Panc1 (cell line): Measurements from ENCODE around the gene SSH2.

Source experiments
- CTCF ChIP-seq: fragments of 450-650 bp; IDR thresholded peaks from 2 replicates; pipeline ENCODE4 v1.5.1; 2017; ENCODE audit warnings: mild to moderate bottlenecking
- POLR2AphosphoS5 ChIP-seq: IDR thresholded peaks from 2 replicates; pipeline ENCODE4 v1.6.1; 2012; ENCODE audit warnings: mild to moderate bottlenecking, low read depth, low read length, moderate library complexity
- REST ChIP-seq, 2 experiments: IDR thresholded peaks; 2 replicates each; pipeline ENCODE4 v1.6.1; 2011 to 2012; ENCODE audit warnings: low read depth in 2 of 2, control low read depth in 1 of 2, low read length in 1 of 2, mild to moderate bottlenecking in 1 of 2, moderate library complexity in 1 of 2; ENCODE audit not compliant: insufficient read depth in 1 of 2
- SIN3A ChIP-seq: IDR thresholded peaks from 2 replicates; pipeline ENCODE4 v1.6.1; 2012; ENCODE audit warnings: low read depth, mild to moderate bottlenecking, low read length, moderate library complexity, borderline replicate concordance; ENCODE audit not compliant: insufficient read depth
- TCF7L2 ChIP-seq: IDR thresholded peaks from 2 replicates; pipeline ENCODE4 v1.6.1; 2011; ENCODE audit warnings: mild to moderate bottlenecking, low read depth, low read length, inconsistent platforms

- TF ChIP-seq CTCF: no peak
- TF ChIP-seq REST (IDR thresholded peaks at IDR 0.05; ENCODE audit: insufficient read depth in 1 of 2, low read depth in 2 of 2, low read length in 1 of 2): no peak
- no peak for TF ChIP-seq POLR2AphosphoS5
- no peak for TF ChIP-seq TCF7L2
- TF ChIP-seq SIN3A: no peak
Measured at GRCh38 chr17:29716566-29716965, 213.5 kb downstream of the SSH2 start.
